ENCODE results near the gene PLD6.
"Not testable (repeated sequence)": the region's sequence is repeated elsewhere in the genome, so short reads cannot be mapped to it uniquely, and the experiment has no call there.

The PLD6 gene

DNA sequence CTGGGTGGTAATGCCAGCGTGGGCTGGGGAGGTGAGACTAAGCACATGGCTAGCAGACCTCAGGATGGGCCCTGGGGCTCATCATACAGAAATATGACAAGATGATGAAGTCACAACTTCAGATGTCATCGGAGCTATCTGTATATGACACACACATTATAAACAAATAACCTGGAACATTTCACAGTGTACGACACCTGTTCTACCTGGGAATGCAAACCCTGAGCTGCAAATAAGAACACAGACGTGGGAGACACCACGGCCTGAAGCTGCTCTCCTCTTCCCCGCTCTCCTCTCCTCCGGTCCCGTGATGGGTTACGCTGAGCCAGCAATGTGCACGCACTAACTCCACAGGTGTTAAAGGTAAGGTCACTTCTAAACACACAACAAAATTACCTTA lies 4.9 kb downstream of the PLD6 start:
- Histone ChIP-seq H3K18ac (ENCODE audit: low read length) (no peak overlapping the region), H3K27me3 (ENCODE audit: insufficient read depth, low read length, poor library complexity) (no peaks in the 10 kb centered on the region), H3K56ac (ENCODE audit: low read length) (no peak overlapping the region), H3K23ac (ENCODE audit: low read length) (no peak overlapping the region), H2BK120ac (ENCODE audit: low read depth, low read length) (no peak overlapping the region), H4K5ac (ENCODE audit: low read length) (no peak overlapping the region), H3K4me3 (ENCODE audit: low read length) (no peak overlapping the region), H3K79me2 (ENCODE audit: control insufficient read depth, insufficient read depth, low read length) (no peaks in the 10 kb centered on the region), H4K8ac (ENCODE audit: low read depth, low read length) (no peak overlapping the region), H3K27ac (ENCODE audit: low read depth, low read length) (no peak overlapping the region), H2BK15ac (replicated peaks; ENCODE audit: low read depth) (no peak overlapping the region), H2AK5ac (ENCODE audit: low read length) (no peak overlapping the region), H3K4me1 (ENCODE audit: control insufficient read depth, low read depth, low read length) (no peaks in the 10 kb centered on the region), H3K36me3 (ENCODE audit: control insufficient read depth, insufficient read depth, low read length) (no peaks in the 10 kb centered on the region), H3K4ac (ENCODE audit: low read depth, low read length) (no peak overlapping the region), H3K4me2 (ENCODE audit: low read length) (no peak overlapping the region), H3K79me1 (ENCODE audit: low read length) (no peaks in the 10 kb centered on the region), H3K9ac (ENCODE audit: low read length) (no peak overlapping the region), H2BK5ac (ENCODE audit: low read length) (no peak overlapping the region)
- no CpG with 5 or more reads among the region's 10 CpGs for WGBS (ENCODE audit: extremely low coverage, insufficient coverage, low lambda C conversion rate)
- no peak for DNase-seq

DNA sequence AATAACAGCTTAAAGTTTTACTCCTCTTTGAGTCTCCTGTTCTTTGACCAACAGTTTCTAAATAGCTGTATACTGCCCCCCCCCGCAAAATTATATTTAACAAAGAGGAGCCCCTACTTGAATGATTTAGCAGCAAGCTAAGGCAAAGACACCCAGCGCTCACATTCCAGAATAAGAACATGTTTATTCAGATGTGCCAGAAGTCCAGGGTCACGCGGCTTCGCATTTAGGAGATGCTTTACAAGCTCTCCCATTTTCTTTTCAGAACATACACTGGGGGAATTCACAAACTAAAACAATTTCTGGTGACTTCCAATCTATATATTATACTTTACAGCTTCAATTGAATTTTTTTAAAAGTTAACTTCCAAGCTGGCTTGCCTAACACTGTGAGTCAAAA lies 5.3 kb downstream of the PLD6 start:
- Histone ChIP-seq H4K5ac (ENCODE audit: low read length) (no peak overlapping the region), H3K4me2 (ENCODE audit: low read length) (no peak overlapping the region), H3K18ac (ENCODE audit: low read length) (no peak overlapping the region), H3K4ac (ENCODE audit: low read depth, low read length) (no peak overlapping the region), H3K79me1 (ENCODE audit: low read length) (no peaks in the 10 kb centered on the region), H2AK5ac (ENCODE audit: low read length) (no peak overlapping the region), H3K27ac (ENCODE audit: low read depth, low read length) (no peak overlapping the region), H3K27me3 (ENCODE audit: insufficient read depth, low read length, poor library complexity) (no peaks in the 10 kb centered on the region), H3K36me3 (ENCODE audit: control insufficient read depth, insufficient read depth, low read length) (no peaks in the 10 kb centered on the region), H4K8ac (ENCODE audit: low read depth, low read length) (no peak overlapping the region), H3K79me2 (ENCODE audit: control insufficient read depth, insufficient read depth, low read length) (no peaks in the 10 kb centered on the region), H3K4me3 (ENCODE audit: low read length) (no peak overlapping the region), H3K9ac (ENCODE audit: low read length) (no peak overlapping the region), H2BK15ac (replicated peaks; ENCODE audit: low read depth) (no peak overlapping the region), H2BK5ac (ENCODE audit: low read length) (no peak overlapping the region), H3K4me1 (ENCODE audit: control insufficient read depth, low read depth, low read length) (no peaks in the 10 kb centered on the region), H3K23ac (ENCODE audit: low read length) (no peak overlapping the region), H3K56ac (ENCODE audit: low read length) (no peak overlapping the region), H2BK120ac (ENCODE audit: low read depth, low read length) (no peak overlapping the region)
- no CpG with 5 or more reads among the region's 5 CpGs for WGBS (ENCODE audit: extremely low coverage, insufficient coverage, low lambda C conversion rate)
- no peak for DNase-seq

DNA sequence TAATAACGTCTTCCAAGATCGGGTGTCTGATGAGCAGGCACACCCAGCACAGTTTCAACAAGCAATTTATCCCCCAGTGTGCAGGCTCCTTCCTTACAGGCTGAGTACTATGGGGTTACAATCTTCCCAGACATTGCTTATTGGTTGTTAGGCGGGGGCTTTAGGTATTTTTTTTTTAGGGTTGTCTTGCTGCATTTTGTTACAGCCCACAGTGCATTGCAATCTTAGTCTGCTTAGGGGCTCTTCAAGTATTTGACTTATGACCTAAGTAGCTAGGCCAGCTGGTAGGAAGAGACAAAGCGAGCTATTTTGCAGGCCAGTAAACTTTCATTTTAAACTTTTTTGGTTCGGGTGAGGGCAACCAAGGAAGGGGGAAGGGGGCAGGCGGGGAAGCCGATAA lies 5.8 kb downstream of the PLD6 start:
- no peak overlapping the region for H3K27ac ChIP-seq (ENCODE audit: low read depth, low read length)
- no peak overlapping the region for H2BK5ac ChIP-seq (ENCODE audit: low read length)
- no peak overlapping the region for H3K9ac ChIP-seq (ENCODE audit: low read length)

DNA sequence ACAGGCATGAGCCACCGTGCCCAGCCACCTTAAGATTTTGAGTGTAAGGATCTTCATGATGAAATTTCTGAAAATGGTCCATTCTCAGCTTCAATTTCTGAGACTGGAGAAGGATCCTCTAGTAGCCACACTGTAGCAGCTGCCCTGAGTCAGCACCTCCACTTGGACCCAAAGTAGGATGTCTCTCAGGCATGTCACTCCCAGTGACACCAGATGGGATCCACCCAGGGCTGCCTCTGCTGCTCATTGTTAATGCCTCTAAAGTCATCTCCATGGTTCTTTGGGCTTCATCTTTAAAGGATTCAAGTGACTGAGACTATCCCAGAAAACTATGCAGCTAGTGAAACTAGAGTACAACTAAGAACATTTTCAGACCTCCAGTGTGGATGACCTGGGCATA lies 7.9 kb downstream of the PLD6 start:
- no peak overlapping the region for H3K18ac ChIP-seq (ENCODE audit: low read length)
- no peak for DNase-seq

More for the DNA sequence above, 5.8 kb downstream of the PLD6 start:
- Histone ChIP-seq H3K4me3 (ENCODE audit: low read length) (no peak overlapping the region), H4K5ac (ENCODE audit: low read length) (no peak overlapping the region), H3K23ac (ENCODE audit: low read length) (no peak overlapping the region), H3K18ac (ENCODE audit: low read length) (no peak overlapping the region), H2BK120ac (ENCODE audit: low read depth, low read length) (no peak overlapping the region), H2AK5ac (ENCODE audit: low read length) (no peak overlapping the region), H2BK15ac (replicated peaks; ENCODE audit: low read depth) (no peak overlapping the region), H3K4ac (ENCODE audit: low read depth, low read length) (no peak overlapping the region), H3K27me3 (ENCODE audit: insufficient read depth, low read length, poor library complexity) (no peaks in the 10 kb centered on the region), H3K56ac (ENCODE audit: low read length) (no peak overlapping the region), H3K4me2 (ENCODE audit: low read length) (no peak overlapping the region), H4K8ac (ENCODE audit: low read depth, low read length) (no peak overlapping the region), H3K79me1 (ENCODE audit: low read length) (no peaks in the 10 kb centered on the region), H3K79me2 (ENCODE audit: control insufficient read depth, insufficient read depth, low read length) (no peaks in the 10 kb centered on the region), H3K36me3 (ENCODE audit: control insufficient read depth, insufficient read depth, low read length) (no peaks in the 10 kb centered on the region), H3K4me1 (ENCODE audit: control insufficient read depth, low read depth, low read length) (no peaks in the 10 kb centered on the region)
- WGBS (ENCODE audit: extremely low coverage, insufficient coverage, low lambda C conversion rate): no CpG with 5 or more reads among the region's 7 CpGs
- DNase-seq: no peak

DNA sequence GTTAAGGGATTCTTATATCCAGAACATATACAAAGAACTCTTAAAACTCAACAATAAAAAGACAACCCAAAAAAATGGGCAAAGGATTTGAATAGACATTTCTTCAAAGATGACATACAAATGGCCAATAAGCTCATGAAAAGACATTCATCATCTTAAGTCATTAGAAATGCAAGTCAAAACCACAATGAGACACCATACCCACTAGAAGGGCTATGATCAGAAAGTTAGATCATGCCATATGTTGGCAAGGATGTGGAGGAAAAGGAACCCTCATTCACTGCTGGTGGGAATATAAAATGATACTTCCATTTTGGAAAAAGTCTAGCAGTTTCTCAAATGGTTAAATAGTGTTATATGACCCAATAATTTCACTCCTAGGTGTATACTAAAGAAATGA lies 9.4 kb downstream of the PLD6 start:
- Histone ChIP-seq H3K9ac (ENCODE audit: low read length) (no peak overlapping the region), H3K36me3 (ENCODE audit: control insufficient read depth, insufficient read depth, low read length) (no peaks in the 10 kb centered on the region), H3K79me1 (ENCODE audit: low read length) (no peaks in the 10 kb centered on the region), H3K18ac (ENCODE audit: low read length) (no peak overlapping the region), H3K79me2 (ENCODE audit: control insufficient read depth, insufficient read depth, low read length) (no peaks in the 10 kb centered on the region), H2BK120ac (ENCODE audit: low read depth, low read length) (no peak overlapping the region), H2AK5ac (ENCODE audit: low read length) (no peak overlapping the region), H3K4me1 (ENCODE audit: control insufficient read depth, low read depth, low read length) (no peaks in the 10 kb centered on the region), H2BK5ac (ENCODE audit: low read length) (no peak overlapping the region), H3K27me3 (ENCODE audit: insufficient read depth, low read length, poor library complexity) (no peaks in the 10 kb centered on the region), H3K4ac (ENCODE audit: low read depth, low read length) (no peak overlapping the region), H3K4me3 (ENCODE audit: low read length) (no peak overlapping the region), H3K4me2 (ENCODE audit: low read length) (no peak overlapping the region), H4K5ac (ENCODE audit: low read length) (no peak overlapping the region), H3K56ac (ENCODE audit: low read length) (no peak overlapping the region), H4K8ac (ENCODE audit: low read depth, low read length) (no peak overlapping the region), H2BK15ac (replicated peaks; ENCODE audit: low read depth) (no peak overlapping the region), H3K27ac (ENCODE audit: low read depth, low read length) (no peak overlapping the region), H3K23ac (ENCODE audit: low read length) (no peak overlapping the region)
- DNase-seq: no peak

More for the DNA sequence above, 7.9 kb downstream of the PLD6 start:
- Histone ChIP-seq H3K9ac (ENCODE audit: low read length) (no peak overlapping the region), H2AK5ac (ENCODE audit: low read length) (no peak overlapping the region), H3K4me3 (ENCODE audit: low read length) (no peak overlapping the region), H2BK5ac (ENCODE audit: low read length) (no peak overlapping the region), H4K5ac (ENCODE audit: low read length) (no peak overlapping the region), H3K79me2 (ENCODE audit: control insufficient read depth, insufficient read depth, low read length) (no peaks in the 10 kb centered on the region), H2BK15ac (replicated peaks; ENCODE audit: low read depth) (no peak overlapping the region), H3K23ac (ENCODE audit: low read length) (no peak overlapping the region), H3K27ac (ENCODE audit: low read depth, low read length) (no peak overlapping the region), H3K4ac (ENCODE audit: low read depth, low read length) (no peak overlapping the region), H2BK120ac (ENCODE audit: low read depth, low read length) (no peak overlapping the region), H3K4me2 (ENCODE audit: low read length) (no peak overlapping the region), H3K56ac (ENCODE audit: low read length) (no peak overlapping the region), H3K36me3 (ENCODE audit: control insufficient read depth, insufficient read depth, low read length) (no peaks in the 10 kb centered on the region), H3K79me1 (ENCODE audit: low read length) (no peaks in the 10 kb centered on the region), H3K27me3 (ENCODE audit: insufficient read depth, low read length, poor library complexity) (no peaks in the 10 kb centered on the region), H4K8ac (ENCODE audit: low read depth, low read length) (no peak overlapping the region), H3K4me1 (ENCODE audit: control insufficient read depth, low read depth, low read length) (no peaks in the 10 kb centered on the region)
- WGBS (ENCODE audit: extremely low coverage, insufficient coverage, low lambda C conversion rate): no CpG with 5 or more reads among the region's 1 CpG

GRCh38 chr17:17195466-17195865 lies 10.7 kb downstream of the PLD6 start:
- not testable (repeated sequence) for H4K5ac ChIP-seq (ENCODE audit: low read length); H3K79me1 ChIP-seq (ENCODE audit: low read length); H3K4me2 ChIP-seq (ENCODE audit: low read length); H3K4ac ChIP-seq (ENCODE audit: low read depth, low read length); H2BK5ac ChIP-seq (ENCODE audit: low read length); H3K56ac ChIP-seq (ENCODE audit: low read length); H4K8ac ChIP-seq (ENCODE audit: low read depth, low read length); H3K36me3 ChIP-seq (ENCODE audit: control insufficient read depth, insufficient read depth, low read length); H3K9ac ChIP-seq (ENCODE audit: low read length); H3K79me2 ChIP-seq (ENCODE audit: control insufficient read depth, insufficient read depth, low read length); H3K27ac ChIP-seq (ENCODE audit: low read depth, low read length); H3K18ac ChIP-seq (ENCODE audit: low read length); H3K4me1 ChIP-seq (ENCODE audit: control insufficient read depth, low read depth, low read length); DNase-seq; H2AK5ac ChIP-seq (ENCODE audit: low read length); H2BK120ac ChIP-seq (ENCODE audit: low read depth, low read length); H3K27me3 ChIP-seq (ENCODE audit: insufficient read depth, low read length, poor library complexity); H3K4me3 ChIP-seq (ENCODE audit: low read length); H2BK15ac ChIP-seq (replicated peaks; ENCODE audit: low read depth); H3K23ac ChIP-seq (ENCODE audit: low read length)
- WGBS (ENCODE audit: extremely low coverage, insufficient coverage, low lambda C conversion rate): no CpG with 5 or more reads among the region's 5 CpGs

Data from mesendoderm (in vitro differentiated cells).